Endothelial cell (in vitro differentiated cells): Measurements from ENCODE around the gene POU2F2. TPM values are rescaled to one million over a fixed set of nuclear protein-coding genes. Genes with fewer than 3 reads are reported as not detected.

Experiments
- DNase-seq: peaks from one replicate; pipeline ENCODE4 v3.0.0; 2021; ENCODE audit warnings: low spot score
- H3K27ac Mint-ChIP-seq: one replicate; pipeline ENCODE4 v1.8.0; 2021; ENCODE audit warnings: mixed read lengths, inconsistent platforms; ENCODE audit not compliant: unreplicated experiment
- H3K27me3 Mint-ChIP-seq: one replicate; pipeline ENCODE4 v1.8.0; 2021; ENCODE audit warnings: mild to moderate bottlenecking, moderate library complexity, mixed read lengths, inconsistent platforms; ENCODE audit not compliant: unreplicated experiment
- H3K36me3 Mint-ChIP-seq: one replicate; pipeline ENCODE4 v1.8.0; 2021; ENCODE audit warnings: mild to moderate bottlenecking, low read depth, mixed read lengths, inconsistent platforms; ENCODE audit not compliant: unreplicated experiment
- H3K4me1 Mint-ChIP-seq: one replicate; pipeline ENCODE4 v1.8.0; 2021; ENCODE audit warnings: mild to moderate bottlenecking, mixed read lengths, inconsistent platforms; ENCODE audit not compliant: unreplicated experiment
- H3K4me3 Mint-ChIP-seq: one replicate; pipeline ENCODE4 v1.8.0; 2021; ENCODE audit warnings: mild to moderate bottlenecking, mixed read lengths, inconsistent platforms; ENCODE audit not compliant: unreplicated experiment
- H3K9me3 Mint-ChIP-seq: one replicate; pipeline ENCODE4 v1.8.0; 2021; ENCODE audit warnings: mixed read lengths, inconsistent platforms; ENCODE audit not compliant: unreplicated experiment
- CTCF ChIP-seq: fragments of 200-600 bp; sonication (generic); IDR thresholded peaks from one replicate; pipeline ENCODE4 v1.5.0; 2021; ENCODE audit warnings: antibody characterized with exemption; ENCODE audit not compliant: unreplicated experiment
- total RNA-seq: library from RNA; stranded (reverse); fragmentation: NEBNext Ultra II Directional; extraction: Animal tissue kit (Norgen Biotek cat#: 25700); gene quantifications from one replicate; pipeline ENCODE4 v1.2.1, GENCODE V29; 2021; ENCODE audit not compliant: unreplicated experiment

POU2F2 gene
- total RNA-seq, 1 donor from 2014 or later: 5.7 TPM

DNA sequence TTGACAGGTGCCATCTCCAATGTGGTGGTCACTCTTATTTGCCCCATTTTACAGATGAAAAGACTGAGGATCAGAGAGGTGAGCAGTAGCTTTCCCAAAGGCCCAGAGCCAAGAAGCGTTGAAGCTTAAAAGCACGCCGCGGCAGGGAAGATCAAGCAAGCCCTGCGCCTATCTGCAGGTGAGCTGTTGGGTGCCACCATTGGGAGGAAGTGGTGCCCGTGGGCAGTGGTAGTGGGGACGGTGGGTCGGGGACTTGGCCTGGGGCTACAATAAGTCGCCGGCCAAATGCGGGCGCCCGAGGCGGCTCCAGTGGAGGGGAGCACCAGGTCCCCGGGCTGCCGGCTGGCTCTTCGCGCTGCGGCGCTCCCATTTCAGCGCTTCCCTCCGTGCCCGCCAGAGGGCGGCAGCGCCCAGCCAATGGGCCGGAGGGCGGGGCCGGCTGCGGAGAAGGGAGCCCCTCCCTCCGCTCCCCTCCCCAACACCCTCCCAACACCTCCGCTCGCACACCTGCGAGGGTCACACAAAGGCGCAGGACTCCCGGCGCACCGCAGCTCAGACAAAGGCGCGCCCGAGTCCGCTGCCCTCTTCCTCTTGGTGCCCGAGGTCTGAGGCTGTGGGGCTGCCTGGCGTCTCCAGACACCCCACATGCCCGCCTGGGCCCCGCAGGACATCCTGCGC lies 744 bp upstream of the POU2F2 start:
- Mint-ChIP-seq H3K4me3 (no peak overlapping the region), H3K27me3 (peaks cover 18% of the 10 kb centered on the region), H3K9me3 (no peaks in the 10 kb centered on the region), H3K36me3 (no peaks in the 10 kb centered on the region), H3K27ac (no peak overlapping the region), H3K4me1 (peaks cover 20% of the 10 kb centered on the region)
- peak; percentile 97 for TF ChIP-seq CTCF
- DNase-seq: peak; percentile 81

GRCh38 chr19:42131149-42132029 lies 857 bp downstream of the POU2F2 start:
- H3K4me3 Mint-ChIP-seq: peak overlapping the region; percentile 80
- peak overlapping the region; percentile 1 for H3K27ac Mint-ChIP-seq
- TF ChIP-seq CTCF: no peak
- H3K36me3 Mint-ChIP-seq: no peaks in the 10 kb centered on the region
- H3K4me1 Mint-ChIP-seq: peaks cover 20% of the 10 kb centered on the region
- no peaks in the 10 kb centered on the region for H3K9me3 Mint-ChIP-seq
- peaks cover 17% of the 10 kb centered on the region for H3K27me3 Mint-ChIP-seq
- DNase-seq: no peak

GRCh38 chr19:42130254-42130573 lies 2.0 kb downstream of the POU2F2 start:
- H3K36me3 Mint-ChIP-seq: no peaks in the 10 kb centered on the region
- no peak overlapping the region for H3K4me3 Mint-ChIP-seq
- H3K4me1 Mint-ChIP-seq: peaks cover 18% of the 10 kb centered on the region
- no peak for TF ChIP-seq CTCF
- H3K9me3 Mint-ChIP-seq: no peaks in the 10 kb centered on the region
- DNase-seq: no peak
- H3K27me3 Mint-ChIP-seq: peaks cover 15% of the 10 kb centered on the region
- H3K27ac Mint-ChIP-seq: no peak overlapping the region

- no peak overlapping the region for H3K4me3 Mint-ChIP-seq
- no peak for DNase-seq
- no peaks in the 10 kb centered on the region for H3K9me3 Mint-ChIP-seq
- H3K36me3 Mint-ChIP-seq: no peaks in the 10 kb centered on the region
- H3K27ac Mint-ChIP-seq: no peak overlapping the region
- no peak for TF ChIP-seq CTCF
- H3K27me3 Mint-ChIP-seq: peaks cover 16% of the 10 kb centered on the region
- H3K4me1 Mint-ChIP-seq: peaks cover 18% of the 10 kb centered on the region
Measured at GRCh38 chr19:42129399-42130253, 2.6 kb downstream of the POU2F2 start.
